ENCODE results near the gene INCA1.
A peak's percentile ranks its signal among the peaks of the same experiment; 100 is the strongest.

The INCA1 gene

DNA sequence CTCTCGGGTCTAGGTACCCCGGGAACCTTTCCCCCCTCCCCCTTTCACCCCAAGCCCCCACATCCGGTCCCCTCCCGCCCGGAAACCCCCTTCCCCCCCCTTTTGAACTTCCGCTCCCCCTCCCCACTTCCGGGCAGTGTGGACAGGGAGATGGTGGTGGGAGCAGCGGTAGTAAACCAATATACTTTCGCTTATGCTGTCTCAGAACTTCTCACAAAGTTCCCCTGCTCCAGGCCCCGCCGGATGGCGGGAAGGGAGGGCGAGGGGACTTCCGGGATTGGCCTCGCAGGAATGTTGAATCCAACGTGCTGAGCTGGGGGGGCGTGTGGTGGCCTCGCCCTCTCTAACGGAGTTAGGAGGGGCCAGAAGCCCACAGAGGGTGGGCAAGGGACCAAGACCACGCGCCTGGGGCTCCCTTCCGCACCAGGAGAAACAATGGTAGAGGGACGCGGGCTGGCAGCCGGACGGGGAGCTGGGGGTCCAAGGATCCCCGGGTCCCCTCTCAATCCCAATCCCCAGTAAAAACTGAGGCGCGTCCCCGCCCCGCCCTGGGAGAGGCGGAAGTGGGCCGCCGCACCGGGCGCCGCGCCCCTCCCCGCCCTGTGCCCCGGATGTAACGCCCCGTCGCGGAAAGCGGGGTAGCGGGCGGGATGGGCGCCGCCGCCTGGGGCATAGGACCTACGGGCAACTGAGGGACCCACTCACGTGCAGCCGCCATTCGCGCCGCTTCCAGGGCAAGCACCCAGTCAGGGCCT, 49.7 kb downstream of the INCA1 start:
- DNase-seq, result peak; percentile 68

DNA sequence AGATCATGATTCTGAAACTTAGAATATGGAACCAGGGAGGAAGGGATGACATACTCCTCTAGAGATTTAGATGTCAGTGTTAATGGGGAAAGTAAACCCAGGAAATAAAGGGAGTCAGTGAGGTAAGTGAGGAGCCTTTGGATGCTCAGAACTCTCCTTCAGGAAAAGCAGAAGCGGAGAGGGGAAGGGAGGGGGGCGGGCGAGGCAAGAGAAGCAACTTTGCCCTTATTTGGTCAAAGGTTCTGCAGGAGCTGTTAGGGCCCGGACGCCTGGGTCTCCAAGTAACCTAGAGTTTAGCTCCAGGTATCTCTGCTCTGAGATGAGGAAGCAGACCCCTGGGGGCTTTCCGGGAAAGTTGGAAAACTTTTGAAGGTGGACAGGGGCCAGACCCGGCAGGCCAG, 50.3 kb downstream of the INCA1 start:
- peak; percentile 32 for DNase-seq

DNA sequence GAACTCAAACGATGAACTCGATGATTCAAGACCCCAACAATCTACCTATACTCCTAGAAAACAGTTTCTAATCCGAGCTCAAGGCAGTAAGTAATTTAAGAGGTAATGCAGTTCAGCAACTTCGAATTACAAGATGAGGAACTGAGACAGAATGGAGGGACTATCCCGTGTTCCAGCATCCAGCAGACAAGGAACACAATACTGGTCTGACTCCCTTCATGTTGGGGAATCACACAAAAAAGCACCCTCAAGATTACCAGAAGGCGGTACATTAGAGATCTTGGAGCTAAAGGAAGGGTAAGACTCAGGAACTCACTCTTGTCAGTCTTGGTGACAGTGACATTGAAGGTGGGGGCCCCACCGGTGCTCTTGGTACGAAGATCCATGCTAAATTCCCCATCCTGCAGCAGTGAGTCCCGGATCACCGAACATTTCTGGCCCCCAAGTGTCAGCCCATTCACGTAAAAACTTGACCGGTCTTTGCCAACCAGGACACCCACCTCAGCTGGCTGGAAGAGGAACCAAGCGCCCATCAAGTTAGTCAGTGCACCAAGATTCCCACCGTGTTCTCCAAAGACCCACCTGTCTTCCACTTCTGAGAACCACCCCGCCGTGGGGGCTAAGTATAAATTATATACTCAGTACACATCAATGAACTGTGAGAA, 50.9 kb downstream of the INCA1 start:
- no peak for DNase-seq

DNA sequence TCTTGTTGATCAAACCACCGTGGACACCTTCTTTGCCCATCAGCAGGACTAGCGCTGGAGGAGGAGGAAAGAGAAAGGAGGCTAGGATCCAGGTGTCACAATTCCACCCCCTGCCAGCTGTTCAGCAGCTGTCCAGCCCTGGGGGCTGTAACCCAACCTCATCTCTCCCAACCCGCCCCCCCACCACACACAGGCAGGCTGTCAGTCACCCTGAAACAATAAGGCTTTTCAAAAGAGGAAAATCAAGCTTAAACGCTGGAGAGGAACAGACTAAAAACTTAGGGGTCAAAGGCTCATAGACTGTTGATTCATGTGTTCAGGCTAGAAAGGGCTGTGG, 51.4 kb downstream of the INCA1 start:
- DNase-seq, result no peak

DNA sequence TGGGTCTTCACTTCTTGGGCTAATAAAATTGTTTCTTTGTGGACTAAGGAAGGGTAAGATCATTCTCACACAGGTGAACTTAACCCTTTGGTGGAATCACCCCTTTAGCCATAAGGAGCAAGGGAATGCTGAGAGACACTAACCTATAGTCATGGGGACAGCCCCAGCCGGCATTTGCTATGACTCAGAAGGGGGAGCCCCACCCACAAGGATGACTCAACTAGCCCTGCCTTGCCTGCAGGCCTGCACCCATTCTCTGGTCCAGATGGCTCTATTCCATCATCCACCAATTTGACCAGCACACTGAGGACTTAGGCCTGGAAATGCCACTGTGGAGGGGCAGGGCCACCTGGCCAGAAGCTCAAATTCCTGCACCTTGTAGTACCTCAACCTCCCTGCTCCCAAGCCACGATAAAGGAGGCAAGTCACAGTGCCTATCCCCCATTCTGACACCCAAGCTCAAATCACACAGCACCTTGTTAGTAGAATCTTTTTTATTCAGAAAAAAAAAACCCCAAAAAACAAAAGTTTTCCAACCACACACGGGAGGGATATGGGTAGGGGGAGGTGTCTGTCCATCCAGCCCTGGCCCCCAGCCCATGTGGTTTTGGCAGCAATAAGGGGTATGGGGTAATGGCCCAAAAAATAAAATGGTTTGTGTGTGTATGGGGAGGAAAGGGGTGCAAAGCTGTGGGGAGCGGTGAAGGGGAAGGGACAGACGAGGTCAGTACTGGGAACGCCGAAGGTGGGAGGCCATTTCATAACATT, 52.0 kb downstream of the INCA1 start:
- peak; percentile 90 for DNase-seq

DNA sequence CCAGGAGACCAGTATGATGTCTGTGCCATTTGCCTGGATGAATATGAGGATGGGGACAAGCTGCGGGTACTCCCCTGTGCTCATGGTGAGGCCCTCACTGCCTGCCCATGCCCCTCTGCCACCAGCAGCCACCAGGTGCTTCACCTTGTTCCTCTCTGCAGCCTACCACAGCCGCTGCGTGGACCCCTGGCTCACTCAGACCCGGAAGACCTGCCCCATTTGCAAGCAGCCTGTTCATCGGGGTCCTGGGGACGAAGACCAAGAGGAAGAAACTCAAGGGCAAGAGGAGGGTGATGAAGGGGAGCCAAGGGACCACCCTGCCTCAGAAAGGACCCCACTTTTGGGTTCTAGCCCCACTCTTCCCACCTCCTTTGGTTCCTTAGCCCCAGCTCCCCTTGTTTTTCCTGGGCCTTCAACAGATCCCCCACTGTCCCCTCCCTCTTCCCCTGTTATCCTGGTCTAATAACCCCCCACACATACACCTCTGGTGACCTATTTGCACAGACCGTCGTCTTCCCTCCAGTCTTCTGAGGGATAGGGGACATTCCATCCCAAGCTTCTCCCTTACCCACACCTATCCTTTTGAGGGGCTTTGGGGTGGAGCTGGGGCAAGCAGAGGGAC, 52.7 kb downstream of the INCA1 start:
- no peak for DNase-seq

DNA sequence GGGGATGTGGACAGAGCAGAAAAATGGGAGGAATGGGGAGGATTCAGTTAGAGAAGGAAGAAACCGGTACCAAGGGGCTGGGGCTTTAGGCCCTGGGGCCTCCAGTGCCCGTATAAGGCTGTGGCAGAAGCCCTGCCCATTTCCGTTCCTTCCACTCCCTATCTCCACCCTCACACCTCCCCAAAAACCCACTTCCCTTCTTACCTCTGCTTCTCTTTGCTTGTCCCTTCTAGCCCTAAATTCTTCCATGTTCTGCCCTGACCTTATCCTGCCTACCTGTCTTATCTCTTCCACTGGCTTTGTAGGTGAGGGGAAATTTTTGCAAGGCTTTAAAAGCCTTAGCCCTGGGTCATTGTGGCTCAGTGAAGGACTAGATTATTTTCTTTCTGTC, 53.2 kb downstream of the INCA1 start:
- DNase-seq, result no peak

DNA sequence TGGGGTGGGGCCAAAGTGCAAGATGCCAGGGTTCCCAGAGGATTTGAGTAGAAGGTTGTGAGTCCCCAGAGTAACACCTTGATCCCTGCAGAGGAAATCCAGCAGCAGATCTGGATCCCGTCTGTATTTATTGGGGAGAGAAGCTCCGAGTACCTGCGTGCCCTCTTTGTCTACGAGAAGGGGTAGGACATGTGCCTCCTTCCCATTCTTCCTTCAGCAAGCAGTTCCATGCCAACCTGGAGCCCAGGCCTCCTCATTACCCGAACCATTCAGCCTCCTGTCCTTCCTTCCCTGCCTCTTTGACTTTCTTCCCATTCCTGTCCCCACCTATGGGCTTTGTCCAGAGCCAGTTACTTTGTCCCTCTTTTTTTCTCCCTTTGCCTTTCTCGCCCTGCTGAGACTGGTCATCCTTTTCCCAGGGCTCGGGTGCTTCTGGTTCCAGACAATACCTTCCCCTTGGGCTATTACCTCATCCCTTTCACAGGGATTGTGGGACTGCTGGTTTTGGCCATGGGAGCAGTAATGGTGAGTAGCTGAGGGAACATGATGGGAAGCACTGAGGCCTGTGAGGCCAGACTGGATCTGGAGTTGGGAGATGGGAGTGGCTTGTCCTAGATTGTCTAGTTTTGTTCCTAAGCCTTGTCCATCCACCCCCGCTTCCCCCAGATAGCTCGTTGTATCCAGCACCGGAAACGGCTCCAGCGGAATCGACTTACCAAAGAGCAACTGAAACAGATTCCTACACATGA, 54.4 kb downstream of the INCA1 start:
- no peak for DNase-seq

DNA sequence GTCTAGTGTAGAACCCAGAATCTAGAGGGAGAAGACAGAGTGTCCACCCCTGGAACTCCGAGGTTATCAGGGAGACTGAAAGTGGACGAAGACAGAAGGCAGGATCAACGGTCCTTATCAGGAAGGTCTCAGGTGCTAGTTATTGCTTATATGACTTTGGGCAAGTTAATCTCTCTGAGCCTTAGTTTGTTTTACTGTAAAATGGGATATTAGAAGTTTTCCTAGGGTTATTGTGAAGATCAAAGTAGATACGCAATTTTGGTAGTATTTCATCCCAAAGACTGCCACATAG, 56.1 kb downstream of the INCA1 start:
- no peak for DNase-seq

DNA sequence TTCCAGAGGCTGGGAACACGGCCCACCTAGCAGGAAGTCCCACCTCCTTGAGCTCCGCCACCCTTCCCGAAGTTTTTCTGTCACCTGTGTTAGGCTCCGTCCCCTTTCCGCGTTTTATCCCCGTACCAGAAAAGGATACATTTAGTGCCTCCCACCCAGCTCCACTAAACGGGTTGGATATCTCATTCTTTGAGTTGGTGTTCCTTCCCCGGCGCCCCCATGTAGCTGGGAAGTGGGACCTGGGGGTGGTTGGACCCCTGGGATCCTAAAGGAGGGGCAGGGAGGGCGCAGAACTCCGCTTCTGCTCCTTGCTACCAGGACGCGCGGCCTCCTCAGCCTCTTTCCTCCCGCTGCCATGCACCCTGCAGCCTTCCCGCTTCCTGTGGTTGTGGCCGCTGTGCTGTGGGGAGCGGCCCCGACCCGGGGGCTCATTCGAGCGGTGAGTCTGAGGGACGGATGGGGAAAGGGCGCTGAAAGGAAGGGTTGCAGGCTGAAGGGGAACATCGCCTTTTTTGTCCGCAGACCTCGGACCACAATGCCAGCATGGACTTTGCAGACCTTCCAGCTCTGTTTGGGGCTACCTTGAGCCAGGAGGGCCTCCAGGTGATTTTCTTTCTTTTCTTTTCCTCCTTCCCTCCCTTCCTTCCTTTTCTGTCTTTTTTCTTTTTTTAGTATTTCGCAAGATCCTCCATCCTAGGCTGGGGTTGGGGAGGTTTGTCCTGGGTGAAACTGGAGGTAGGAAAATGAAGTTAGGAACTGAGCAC, 56.6 kb downstream of the INCA1 start:
- DNase-seq, result no peak

DNA sequence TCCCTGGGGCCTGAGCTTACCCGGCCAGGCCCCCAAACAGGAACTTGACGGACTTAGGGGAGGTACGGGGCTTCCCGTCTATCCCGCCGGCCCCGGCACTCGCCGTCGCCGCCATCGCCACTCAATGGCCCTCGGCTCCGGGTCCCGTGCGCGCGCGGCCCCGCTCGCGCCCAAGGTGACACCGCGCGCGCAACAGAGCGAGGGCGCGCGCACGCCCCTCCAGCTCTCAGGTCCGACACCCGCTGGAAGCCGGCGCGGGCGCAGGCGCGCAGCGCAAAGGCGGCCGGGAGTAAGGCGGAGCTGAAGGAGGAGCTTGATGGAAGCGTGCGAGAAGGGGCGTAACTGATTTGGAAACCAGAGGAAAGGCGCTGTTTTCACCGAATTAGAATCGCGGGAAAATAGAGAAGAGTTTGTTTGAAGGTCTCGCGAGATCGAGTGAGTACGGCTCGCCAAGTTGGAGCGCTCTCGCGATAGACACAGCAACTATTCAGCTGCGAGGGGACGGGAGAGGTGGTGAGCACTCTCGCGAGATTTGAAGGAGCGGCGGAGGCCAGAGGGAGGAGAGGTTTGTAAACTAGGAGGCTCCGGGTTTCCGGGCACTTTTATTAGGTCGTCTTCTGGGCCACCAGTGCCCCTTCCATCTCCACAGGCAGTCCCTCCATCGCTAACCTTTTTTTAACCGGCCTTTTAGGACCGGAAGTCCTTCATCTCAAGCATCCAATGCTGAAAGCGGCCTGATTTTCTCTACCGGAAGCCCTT, 57.3 kb downstream of the INCA1 start, which contains the start of the genes RNF167 and SLC25A11:
Gene RNF167 (plus strand): TSS at position 473 of the 759 bp plus-strand sequence. CDS start 642 bp downstream, outside the sequence.
Gene SLC25A11 (minus strand): TSS at position 251 of the 759 bp plus-strand sequence. CDS start 136 bp downstream, at position 115.
- peak; percentile 100 for DNase-seq

DNA sequence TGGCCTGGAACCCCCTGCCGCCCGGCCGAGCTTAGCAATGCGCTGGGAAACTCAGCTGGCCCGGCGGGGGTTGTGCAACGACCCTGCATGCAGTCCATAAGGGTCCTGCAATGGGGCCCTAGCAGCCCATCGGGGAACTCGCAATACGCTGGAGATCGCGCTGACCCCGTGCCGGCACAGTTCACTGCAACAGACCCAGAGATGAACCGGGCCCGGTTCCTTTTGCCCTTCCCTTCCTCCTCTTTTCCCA, 57.9 kb downstream of the INCA1 start:
- DNase-seq, result no peak

DNA sequence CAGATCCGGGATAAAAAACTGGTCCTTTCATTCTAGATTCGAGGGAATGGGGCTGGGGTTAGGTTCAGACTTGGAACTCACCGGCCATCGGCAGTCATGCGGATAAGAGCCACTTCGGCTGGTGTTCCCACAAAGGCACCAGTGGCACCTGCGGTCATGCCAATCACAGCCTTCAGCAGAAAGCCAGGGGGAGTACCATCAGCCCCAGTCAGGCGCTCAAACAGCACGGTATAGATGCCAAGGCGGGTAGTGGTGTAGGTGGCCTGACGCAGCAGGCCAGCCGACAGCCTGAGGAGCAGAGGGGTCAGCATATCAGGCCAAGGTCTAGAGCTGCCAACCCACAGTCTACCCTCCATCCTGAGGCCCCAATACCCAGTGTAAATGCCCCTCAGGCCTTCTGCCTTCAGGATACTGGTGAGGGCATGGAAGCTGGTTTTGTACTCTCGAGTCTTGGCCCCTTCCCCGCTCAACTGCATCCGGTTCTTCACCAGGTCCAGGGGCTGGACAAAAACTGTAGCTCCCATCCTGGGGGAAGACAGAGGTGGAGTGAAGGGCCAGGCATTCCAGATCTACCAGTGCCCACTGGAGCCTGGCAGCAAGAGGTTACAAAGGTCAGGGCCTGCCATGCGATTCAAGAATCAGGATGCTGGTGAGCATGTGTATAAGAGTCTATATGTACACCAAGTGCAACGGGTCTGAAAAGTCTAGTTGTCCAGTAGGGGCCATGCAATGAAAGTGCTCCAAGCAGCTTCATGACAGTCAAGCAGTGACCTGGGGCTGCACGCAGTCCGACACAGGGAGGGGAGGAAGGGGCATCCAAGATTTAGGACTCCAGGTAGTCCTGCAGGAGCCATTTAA, 58.4 kb downstream of the INCA1 start:
- no peak for DNase-seq
